GM12892 (cell line): ENCODE results near the gene RBMX.
"Not testable (repeated sequence)": the region's sequence is repeated elsewhere in the genome, so short reads cannot be mapped to it uniquely, and the experiment has no call there.

ENCODE experiments used
- POLR2A ChIP-seq: IDR thresholded peaks from 2 replicates; pipeline ENCODE4 v1.6.1; 2011; ENCODE audit warnings: low read depth, low read length, control low read depth
- POLR2AphosphoS5 ChIP-seq: IDR thresholded peaks from 2 replicates; pipeline ENCODE4 v1.6.1; 2011; ENCODE audit warnings: low read depth, low read length, control low read depth
- TAF1 ChIP-seq: IDR thresholded peaks from 2 replicates; pipeline ENCODE4 v1.6.1; 2011; ENCODE audit warnings: low read depth, mild to moderate bottlenecking, control low read depth, low read length, borderline replicate concordance

DNA sequence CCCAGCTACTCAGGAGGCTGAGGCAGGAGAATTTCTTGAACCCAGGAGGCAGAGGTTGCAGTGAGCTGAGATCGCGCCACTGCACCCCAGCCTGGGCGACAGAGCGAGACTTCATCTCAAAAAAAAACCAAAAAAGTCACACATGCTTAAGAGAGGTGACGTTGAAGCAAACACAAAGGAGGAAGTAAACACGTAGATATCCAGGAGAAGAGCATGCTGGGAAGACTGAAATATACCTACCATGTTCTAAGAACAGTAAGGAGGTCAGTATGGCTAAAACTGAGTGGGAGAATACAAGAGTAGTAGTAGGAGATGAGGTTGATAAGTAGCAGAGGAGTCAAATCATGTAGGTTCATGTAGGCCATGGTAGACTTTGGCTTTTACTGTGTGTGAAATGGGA is 10.1 kb upstream of the RBMX start:
- TF ChIP-seq TAF1, POLR2A, POLR2AphosphoS5: not testable (repeated sequence)
